ENCODE measurements around the gene KCNA5.

- TF ChIP-seq CTCF (conservative IDR thresholded peaks at IDR 0.05 in 1 of 2, IDR thresholded peaks at IDR 0.05 in 1 of 2; ENCODE audit: low read depth in 1 of 2, low read length in 2 of 2) (no peak), EZH2 (IDR thresholded peaks at IDR 0.05; ENCODE audit: low read length, missing control alignments) (no peak)
These were observed 16.4 kb upstream of the KCNA5 start for GRCh38 chr12:5027046-5027821.

Measured in fibroblast of lung (primary cell).